Measurements from ENCODE around the gene PLOD2. TPM values are rescaled to one million over a fixed set of nuclear protein-coding genes. Genes with fewer than 3 reads are reported as not detected.

The PLOD2 gene
- total RNA-seq, 1 donor from 2014 or later = 45.6 TPM

DNA sequence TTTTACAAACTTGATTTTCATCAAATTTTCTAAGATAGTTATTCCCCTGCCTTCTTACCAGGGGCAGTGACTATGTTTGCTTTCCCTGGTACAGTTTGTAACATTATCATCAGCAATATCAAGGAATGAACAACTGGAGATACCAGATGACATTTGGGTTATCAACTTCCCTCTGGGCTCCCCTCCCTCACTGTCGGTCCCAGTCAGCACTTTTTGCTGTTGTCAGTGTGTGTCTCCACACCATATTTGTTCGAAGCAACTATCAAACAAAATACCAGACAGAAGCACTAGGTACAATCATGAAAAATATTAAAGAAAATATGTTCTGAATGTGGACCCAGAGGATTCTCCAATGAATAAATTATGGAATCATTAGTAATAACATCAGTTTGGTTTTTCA is 75.3 kb downstream of the PLOD2 start:
- H3K27ac Mint-ChIP-seq (ENCODE audit: unreplicated experiment) = no peak overlapping the region
- no peak for DNase-seq
- peaks cover 9% of the 10 kb centered on the region for H3K4me1 Mint-ChIP-seq (ENCODE audit: low read depth, unreplicated experiment)
- no peaks in the 10 kb centered on the region for H3K27me3 Mint-ChIP-seq (ENCODE audit: unreplicated experiment)
- no peaks in the 10 kb centered on the region for H3K9me3 Mint-ChIP-seq (ENCODE audit: unreplicated experiment)
- H3K36me3 Mint-ChIP-seq (ENCODE audit: unreplicated experiment) = no peaks in the 10 kb centered on the region
- no peak overlapping the region for H3K4me3 Mint-ChIP-seq (ENCODE audit: unreplicated experiment)
- TF ChIP-seq, protein P1, sequence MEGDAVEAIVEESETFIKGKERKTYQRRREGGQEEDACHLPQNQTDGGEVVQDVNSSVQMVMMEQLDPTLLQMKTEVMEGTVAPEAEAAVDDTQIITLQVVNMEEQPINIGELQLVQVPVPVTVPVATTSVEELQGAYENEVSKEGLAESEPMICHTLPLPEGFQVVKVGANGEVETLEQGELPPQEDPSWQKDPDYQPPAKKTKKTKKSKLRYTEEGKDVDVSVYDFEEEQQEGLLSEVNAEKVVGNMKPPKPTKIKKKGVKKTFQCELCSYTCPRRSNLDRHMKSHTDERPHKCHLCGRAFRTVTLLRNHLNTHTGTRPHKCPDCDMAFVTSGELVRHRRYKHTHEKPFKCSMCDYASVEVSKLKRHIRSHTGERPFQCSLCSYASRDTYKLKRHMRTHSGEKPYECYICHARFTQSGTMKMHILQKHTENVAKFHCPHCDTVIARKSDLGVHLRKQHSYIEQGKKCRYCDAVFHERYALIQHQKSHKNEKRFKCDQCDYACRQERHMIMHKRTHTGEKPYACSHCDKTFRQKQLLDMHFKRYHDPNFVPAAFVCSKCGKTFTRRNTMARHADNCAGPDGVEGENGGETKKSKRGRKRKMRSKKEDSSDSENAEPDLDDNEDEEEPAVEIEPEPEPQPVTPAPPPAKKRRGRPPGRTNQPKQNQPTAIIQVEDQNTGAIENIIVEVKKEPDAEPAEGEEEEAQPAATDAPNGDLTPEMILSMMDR (IDR thresholded peaks at IDR 0.05; ENCODE audit: partially characterized antibody, unreplicated experiment) = no peak

- Mint-ChIP-seq H3K9me3 (ENCODE audit: unreplicated experiment) (no peaks in the 10 kb centered on the region), H3K27me3 (ENCODE audit: unreplicated experiment) (no peaks in the 10 kb centered on the region), H3K4me3 (ENCODE audit: unreplicated experiment) (no peak overlapping the region), H3K4me1 (ENCODE audit: low read depth, unreplicated experiment) (peaks cover 5% of the 10 kb centered on the region), H3K36me3 (ENCODE audit: unreplicated experiment) (no peaks in the 10 kb centered on the region), H3K27ac (ENCODE audit: unreplicated experiment) (no peak overlapping the region)
- TF ChIP-seq, protein P1 (IDR thresholded peaks at IDR 0.05; ENCODE audit: partially characterized antibody, unreplicated experiment) = no peak
- DNase-seq = no peak
Measured at GRCh38 chr3:146080578-146080977, 80.4 kb downstream of the PLOD2 start.

DNA sequence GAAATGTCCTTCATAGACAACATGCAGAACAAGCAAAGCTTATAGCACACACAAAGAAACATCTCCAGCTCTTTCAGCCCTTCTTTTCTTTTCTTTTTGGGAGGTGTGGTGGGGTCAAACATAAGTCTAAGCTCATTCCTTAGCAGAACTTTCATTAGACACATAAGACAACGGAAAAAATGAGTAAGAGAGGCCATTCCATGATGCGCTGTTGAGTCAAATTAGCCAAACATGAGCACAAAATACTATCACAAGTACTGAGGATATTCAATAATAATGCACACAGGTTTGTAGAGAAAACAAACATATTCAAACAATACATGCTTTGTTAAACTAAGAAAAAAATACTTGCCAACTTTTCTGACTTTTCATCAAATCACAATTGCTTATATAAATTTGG is 83.0 kb downstream of the PLOD2 start:
- Mint-ChIP-seq H3K27ac (ENCODE audit: unreplicated experiment) (no peak overlapping the region), H3K27me3 (ENCODE audit: unreplicated experiment) (no peaks in the 10 kb centered on the region), H3K4me1 (ENCODE audit: low read depth, unreplicated experiment) (peaks cover 8% of the 10 kb centered on the region), H3K4me3 (ENCODE audit: unreplicated experiment) (no peak overlapping the region), H3K9me3 (ENCODE audit: unreplicated experiment) (no peaks in the 10 kb centered on the region), H3K36me3 (ENCODE audit: unreplicated experiment) (no peaks in the 10 kb centered on the region)
- DNase-seq = no peak
- TF ChIP-seq, protein P1 (IDR thresholded peaks at IDR 0.05; ENCODE audit: partially characterized antibody, unreplicated experiment) = no peak

GRCh38 chr3:146077181-146077580 is 83.8 kb downstream of the PLOD2 start:
- H3K4me1 Mint-ChIP-seq (ENCODE audit: low read depth, unreplicated experiment) = peaks cover 11% of the 10 kb centered on the region
- H3K9me3 Mint-ChIP-seq (ENCODE audit: unreplicated experiment) = no peaks in the 10 kb centered on the region
- H3K4me3 Mint-ChIP-seq (ENCODE audit: unreplicated experiment) = no peak overlapping the region
- H3K36me3 Mint-ChIP-seq (ENCODE audit: unreplicated experiment) = no peaks in the 10 kb centered on the region
- no peak overlapping the region for H3K27ac Mint-ChIP-seq (ENCODE audit: unreplicated experiment)
- no peaks in the 10 kb centered on the region for H3K27me3 Mint-ChIP-seq (ENCODE audit: unreplicated experiment)
- TF ChIP-seq, protein P1 (IDR thresholded peaks at IDR 0.05; ENCODE audit: partially characterized antibody, unreplicated experiment) = no peak
- no peak for DNase-seq

DNA sequence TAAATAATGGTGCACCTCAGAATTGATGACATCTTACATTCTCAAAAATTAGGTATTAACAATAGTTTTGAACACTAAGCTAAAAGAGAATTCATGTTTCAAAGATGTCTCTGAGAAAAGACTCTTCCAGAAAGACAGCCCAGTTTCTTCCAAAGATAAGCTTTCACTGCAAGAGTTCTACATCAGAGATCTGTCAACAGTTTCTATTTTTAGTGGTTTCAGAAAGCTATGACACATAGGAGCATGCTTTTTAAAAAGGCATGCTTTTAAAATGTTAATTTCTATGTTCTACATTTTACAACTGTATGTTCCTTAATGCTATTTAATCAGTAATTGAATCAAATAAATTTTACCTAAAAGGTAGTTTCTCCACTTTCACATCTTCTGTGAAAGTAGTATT is 88.2 kb downstream of the PLOD2 start:
- Mint-ChIP-seq H3K36me3 (ENCODE audit: unreplicated experiment) (no peaks in the 10 kb centered on the region), H3K4me3 (ENCODE audit: unreplicated experiment) (no peak overlapping the region), H3K4me1 (ENCODE audit: low read depth, unreplicated experiment) (peaks cover 12% of the 10 kb centered on the region), H3K9me3 (ENCODE audit: unreplicated experiment) (no peaks in the 10 kb centered on the region), H3K27me3 (ENCODE audit: unreplicated experiment) (no peaks in the 10 kb centered on the region), H3K27ac (ENCODE audit: unreplicated experiment) (no peak overlapping the region)
- DNase-seq = no peak
- TF ChIP-seq, protein P1 (IDR thresholded peaks at IDR 0.05; ENCODE audit: partially characterized antibody, unreplicated experiment) = no peak
